ENCODE results near the gene SPATA20.

- TF ChIP-seq CTCF (conservative IDR thresholded peaks at IDR 0.05; ENCODE audit: low read length), result no peak
- TF ChIP-seq EZH2phosphoT487 (IDR thresholded peaks at IDR 0.05; ENCODE audit: borderline replicate concordance, low read depth, low read length), result no peak
These were observed 44.5 kb upstream of the SPATA20 start for GRCh38 chr17:50502301-50502990.

All from OCI-LY7 (cell line).